Endodermal cell (in vitro differentiated cells): ENCODE measurements around the gene PSAT1. TPM values are rescaled to one million over a fixed set of nuclear protein-coding genes. Genes with fewer than 3 reads are reported as not detected.

Source experiments
- DNase-seq: peaks from one replicate; pipeline ENCODE4 v3.0.0-alpha.2; 2017
- H3K27ac ChIP-seq: 2 replicates; pipeline ENCODE4 v1.5.1; 2013; ENCODE audit warnings: mild to moderate bottlenecking, low read depth, low read length, moderate library complexity
- H3K27me3 ChIP-seq: 2 replicates; pipeline ENCODE4 v1.6.1; 2013; ENCODE audit warnings: mild to moderate bottlenecking, low read length, moderate library complexity; ENCODE audit not compliant: insufficient read depth, control insufficient read depth, poor library complexity, severe bottlenecking
- H3K36me3 ChIP-seq: 2 replicates; pipeline ENCODE4 v1.7.0; 2013; ENCODE audit warnings: mild to moderate bottlenecking, low read length, moderate library complexity; ENCODE audit not compliant: control insufficient read depth, insufficient read depth
- H3K4me1 ChIP-seq: one replicate; pipeline ENCODE4 v1.7.0; 2013; ENCODE audit warnings: low read length; ENCODE audit not compliant: control insufficient read depth, insufficient read depth
- H3K4me3 ChIP-seq: 2 replicates; pipeline ENCODE4 v1.5.1; 2013; ENCODE audit warnings: mild to moderate bottlenecking, low read length, moderate library complexity
- H3K9ac ChIP-seq: 2 replicates; pipeline ENCODE4 v1.6.1; 2013; ENCODE audit warnings: mild to moderate bottlenecking, low read length, moderate library complexity; ENCODE audit not compliant: poor library complexity, severe bottlenecking; ENCODE audit errors: extremely low read depth
- H3K9me3 ChIP-seq: 2 replicates; pipeline ENCODE4 v1.6.1; 2013; ENCODE audit warnings: mild to moderate bottlenecking, low read length, moderate library complexity; ENCODE audit not compliant: control insufficient read depth
- H3K27ac Mint-ChIP-seq: 2 replicates; pipeline ENCODE4 v1.8.0; 2020; ENCODE audit warnings: mixed read lengths
- H3K27me3 Mint-ChIP-seq: 2 replicates; pipeline ENCODE4 v1.8.0; 2021; ENCODE audit warnings: mild to moderate bottlenecking, mixed read lengths; ENCODE audit not compliant: insufficient read depth
- H3K36me3 Mint-ChIP-seq: 2 replicates; pipeline ENCODE4 v1.8.0; 2020; ENCODE audit warnings: low read depth, mixed read lengths
- H3K4me1 Mint-ChIP-seq: 2 replicates; pipeline ENCODE4 v1.8.0; 2020; ENCODE audit warnings: mixed read lengths
- H3K4me3 Mint-ChIP-seq: 2 replicates; pipeline ENCODE4 v1.8.0; 2020; ENCODE audit warnings: mild to moderate bottlenecking, moderate library complexity, mixed read lengths
- H3K9me3 Mint-ChIP-seq: 2 replicates; pipeline ENCODE4 v1.8.0; 2020; ENCODE audit warnings: mild to moderate bottlenecking, mixed read lengths
- CTCF ChIP-seq: fragments of 200-600 bp; sonication (generic); conservative IDR thresholded peaks from 2 replicates; pipeline ENCODE4 v1.5.0; 2021; ENCODE audit warnings: antibody characterized with exemption, mild to moderate bottlenecking
- WGBS, 2 experiments: methylation state at CpG; one replicate each; pipeline versions ENCODE4 v1.1.5 to v1.1.7; 2013; ENCODE audit warnings: missing lambda C conversion rate in 2 of 2, mixed read lengths in 1 of 2; ENCODE audit not compliant: insufficient coverage in 1 of 2, insufficient read length in 1 of 2; 5-methylcytosine and 5-hydroxymethylcytosine counted together
- total RNA-seq, 2 donors: library from RNA; stranded (reverse); fragmentation: NEBNext Ultra II Directional in 1 of 2; extraction: Animal tissue kit (Norgen Biotek cat#: 25700) in 1 of 2; gene quantifications; 2 replicates in 1 of 2; 3 replicates in 1 of 2; pipeline ENCODE4 v1.2.1, GENCODE V29; 2021

The PSAT1 gene
- total RNA-seq, 2 donors from 2014 or later = 64.4 to 75.7 TPM

GRCh38 chr9:78351816-78352215 lies 54.9 kb downstream of the PSAT1 start:
- WGBS, 2 experiments = 93% methylated on average over 2 of the region's 2 CpGs; no CpG with 5 or more reads in 1 of the 2 experiments
- no peaks in the 10 kb centered on the region for H3K27me3 ChIP-seq
- no peak for TF ChIP-seq CTCF
- no peaks in the 10 kb centered on the region for H3K36me3 ChIP-seq
- no peaks in the 10 kb centered on the region for H3K27me3 Mint-ChIP-seq
- no peak overlapping the region for H3K27ac ChIP-seq
- H3K4me3 ChIP-seq = no peak overlapping the region
- H3K4me3 Mint-ChIP-seq = no peak overlapping the region
- H3K27ac Mint-ChIP-seq = no peak overlapping the region
- no peaks in the 10 kb centered on the region for H3K4me1 ChIP-seq
- H3K9me3 ChIP-seq = no peaks in the 10 kb centered on the region
- H3K9me3 Mint-ChIP-seq = no peaks in the 10 kb centered on the region
- H3K9ac ChIP-seq = no peak overlapping the region
- no peaks in the 10 kb centered on the region for H3K36me3 Mint-ChIP-seq
- peaks cover 8% of the 10 kb centered on the region for H3K4me1 Mint-ChIP-seq
- no peak for DNase-seq

GRCh38 chr9:78354324-78354973 lies 57.5 kb downstream of the PSAT1 start:
- no peak for TF ChIP-seq CTCF
- Mint-ChIP-seq H3K4me3 (no peak overlapping the region), H3K27me3 (no peaks in the 10 kb centered on the region), H3K9me3 (no peaks in the 10 kb centered on the region), H3K4me1 (peaks cover 8% of the 10 kb centered on the region), H3K27ac (no peak overlapping the region), H3K36me3 (no peaks in the 10 kb centered on the region)
- H3K27ac ChIP-seq = no peak overlapping the region
- no peaks in the 10 kb centered on the region for H3K9me3 ChIP-seq
- H3K4me1 ChIP-seq = no peaks in the 10 kb centered on the region
- DNase-seq = no peak
- H3K9ac ChIP-seq = no peak overlapping the region
- H3K27me3 ChIP-seq = no peaks in the 10 kb centered on the region
- H3K4me3 ChIP-seq = no peak overlapping the region
- H3K36me3 ChIP-seq = no peaks in the 10 kb centered on the region

GRCh38 chr9:78354989-78355388 lies 58.1 kb downstream of the PSAT1 start:
- 90 to 93% methylated on average over 3 of the region's 3 CpGs for WGBS, 2 experiments
- H3K4me1 Mint-ChIP-seq = peaks cover 8% of the 10 kb centered on the region
- no peaks in the 10 kb centered on the region for H3K9me3 Mint-ChIP-seq

More at GRCh38 chr9:78354989-78355388, 58.1 kb downstream of the PSAT1 start:
- H3K36me3 Mint-ChIP-seq = no peaks in the 10 kb centered on the region
- no peak overlapping the region for H3K27ac Mint-ChIP-seq
- no peak for DNase-seq
- no peaks in the 10 kb centered on the region for H3K9me3 ChIP-seq
- H3K27ac ChIP-seq = no peak overlapping the region
- no peak overlapping the region for H3K4me3 Mint-ChIP-seq
- no peak overlapping the region for H3K9ac ChIP-seq
- TF ChIP-seq CTCF = no peak
- H3K4me1 ChIP-seq = no peaks in the 10 kb centered on the region
- H3K36me3 ChIP-seq = no peaks in the 10 kb centered on the region
- H3K27me3 Mint-ChIP-seq = no peaks in the 10 kb centered on the region
- H3K4me3 ChIP-seq = no peak overlapping the region
- no peaks in the 10 kb centered on the region for H3K27me3 ChIP-seq
